CD4-positive, alpha-beta T cell (primary cell): Measurements from ENCODE around the gene TOP3B. TPM values are rescaled to one million over a fixed set of nuclear protein-coding genes. Genes with fewer than 3 reads are reported as not detected.

Source experiments
- ATAC-seq: fragments of 200-7000 bp; cut with Tn5 transposase; one replicate; pipeline ENCODE4 v1.10.0; 2022; ENCODE audit warnings: mild to moderate bottlenecking; ENCODE audit not compliant: poor library complexity
- CTCF ChIA-PET: fragments of 350-600 bp; sonication (Branson Sonifier 250); formaldehyde crosslinking; loops from one replicate; lab custom pipeline; 2021; ENCODE audit warnings: antibody characterized with exemption, inconsistent platforms; lab: Charles Lee
- POLR2A ChIA-PET: fragments of 350-600 bp; sonication (Branson Sonifier 250); formaldehyde crosslinking; loops from one replicate; lab custom pipeline; 2021; ENCODE audit warnings: antibody characterized with exemption, inconsistent platforms; lab: Charles Lee
- DNase-seq, 14 experiments: peaks; one replicate each; pipeline ENCODE4 v3.0.0-alpha.2; 2013 to 2020; ENCODE audit warnings: mixed read lengths in 2 of 14
- H3K27ac ChIP-seq, 2 donors: one replicate each; pipeline versions ENCODE4 v1.5.1 to v1.7.0; 2013; ENCODE audit warnings: low read length in 2 of 2, low read depth in 1 of 2, mild to moderate bottlenecking in 1 of 2
- H3K27me3 ChIP-seq, 2 experiments: 1 replicate in 1 of 2; 2 replicates in 1 of 2; pipeline versions ENCODE4 v1.6.1 to v1.7.0; 2013; ENCODE audit warnings: low read length in 2 of 2, control low read depth in 1 of 2, mild to moderate bottlenecking in 1 of 2, moderate library complexity in 1 of 2; ENCODE audit not compliant: insufficient read depth in 2 of 2, control insufficient read depth in 1 of 2
- H3K36me3 ChIP-seq: one replicate; pipeline ENCODE4 v1.6.1; 2013; ENCODE audit warnings: low read length, control low read depth; ENCODE audit not compliant: insufficient read depth
- H3K4me1 ChIP-seq: one replicate; pipeline ENCODE4 v1.6.1; 2013; ENCODE audit warnings: low read length, control low read depth; ENCODE audit not compliant: insufficient read depth
- H3K4me3 ChIP-seq: one replicate; pipeline ENCODE4 v1.5.1; 2013; ENCODE audit warnings: mild to moderate bottlenecking, low read length, moderate library complexity
- H3K9me3 ChIP-seq, 2 experiments: 1 replicate in 1 of 2; 2 replicates in 1 of 2; pipeline versions ENCODE4 v1.6.1 to v1.7.0; 2013; ENCODE audit warnings: low read length in 2 of 2, mild to moderate bottlenecking in 2 of 2, control low read depth in 1 of 2, moderate library complexity in 1 of 2; ENCODE audit not compliant: control insufficient read depth in 1 of 2, insufficient read depth in 1 of 2
- H3K27ac Mint-ChIP-seq: one replicate; pipeline ENCODE4 v1.8.0; 2020; ENCODE audit warnings: mixed read lengths
- H3K27me3 Mint-ChIP-seq: one replicate; pipeline ENCODE4 v1.8.0; 2021; ENCODE audit warnings: mixed read lengths
- H3K36me3 Mint-ChIP-seq: one replicate; pipeline ENCODE4 v1.8.0; 2021; ENCODE audit warnings: low read depth, mixed read lengths
- H3K4me1 Mint-ChIP-seq: one replicate; pipeline ENCODE4 v1.8.0; 2021; ENCODE audit warnings: low read depth, mixed read lengths
- H3K4me3 Mint-ChIP-seq: one replicate; pipeline ENCODE4 v1.8.0; 2020; ENCODE audit warnings: mild to moderate bottlenecking, mixed read lengths
- H3K9me3 Mint-ChIP-seq: one replicate; pipeline ENCODE4 v1.8.0; 2020; ENCODE audit warnings: mixed read lengths
- intact Hi-C, 2 experiments: fragments of 100-400 bp; cut with DNase I in 1 of 2; cut with micrococcal nuclease in 1 of 2; formaldehyde crosslinking; loops; one replicate each; pipeline versions ENCODE4 v1.15.1 to v1.9.0; 2023 to 2025; cut with DNase I, micrococcal nuclease
- total RNA-seq, 174 experiments: library from RNA in 2 of 174; stranded (reverse) in 2 of 174; gene quantifications; one replicate each; pipeline ENCODE4 v1.2.3 and lab custom pipeline; 2021 to 2026
- TF ChIP-seq, protein P1 (sequence below): fragments of 200-600 bp; IDR thresholded peaks from one replicate; pipeline ENCODE4 v1.8.0; 2022; ENCODE audit warnings: antibody characterized with exemption, mild to moderate bottlenecking

TOP3B gene
- total RNA-seq, 2 experiments from 2014 or later, result 60.2 to 62.8 TPM

GRCh38 chr22:22006596-22006990 lies 24.0 kb upstream of the TOP3B start:
- Histone ChIP-seq H3K27me3 (peaks cover 8 to 12% of the 10 kb centered on the region in 2 experiments), H3K9me3 (no peaks in the 10 kb centered on the region), H3K4me3 (no peak overlapping the region), H3K4me1 (no peaks in the 10 kb centered on the region), H3K36me3 (no peaks in the 10 kb centered on the region), H3K27ac (no peak overlapping the region)
- TF ChIP-seq, protein P1, sequence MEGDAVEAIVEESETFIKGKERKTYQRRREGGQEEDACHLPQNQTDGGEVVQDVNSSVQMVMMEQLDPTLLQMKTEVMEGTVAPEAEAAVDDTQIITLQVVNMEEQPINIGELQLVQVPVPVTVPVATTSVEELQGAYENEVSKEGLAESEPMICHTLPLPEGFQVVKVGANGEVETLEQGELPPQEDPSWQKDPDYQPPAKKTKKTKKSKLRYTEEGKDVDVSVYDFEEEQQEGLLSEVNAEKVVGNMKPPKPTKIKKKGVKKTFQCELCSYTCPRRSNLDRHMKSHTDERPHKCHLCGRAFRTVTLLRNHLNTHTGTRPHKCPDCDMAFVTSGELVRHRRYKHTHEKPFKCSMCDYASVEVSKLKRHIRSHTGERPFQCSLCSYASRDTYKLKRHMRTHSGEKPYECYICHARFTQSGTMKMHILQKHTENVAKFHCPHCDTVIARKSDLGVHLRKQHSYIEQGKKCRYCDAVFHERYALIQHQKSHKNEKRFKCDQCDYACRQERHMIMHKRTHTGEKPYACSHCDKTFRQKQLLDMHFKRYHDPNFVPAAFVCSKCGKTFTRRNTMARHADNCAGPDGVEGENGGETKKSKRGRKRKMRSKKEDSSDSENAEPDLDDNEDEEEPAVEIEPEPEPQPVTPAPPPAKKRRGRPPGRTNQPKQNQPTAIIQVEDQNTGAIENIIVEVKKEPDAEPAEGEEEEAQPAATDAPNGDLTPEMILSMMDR, result no peak
- POLR2A ChIA-PET, result no interaction called here
- no peak for DNase-seq
- Mint-ChIP-seq H3K27ac (no peak overlapping the region), H3K27me3 (peaks cover 34% of the 10 kb centered on the region), H3K36me3 (no peaks in the 10 kb centered on the region), H3K4me1 (no peaks in the 10 kb centered on the region), H3K9me3 (no peaks in the 10 kb centered on the region), H3K4me3 (no peak overlapping the region)
- intact Hi-C loops, result no loop called here
- CTCF ChIA-PET, result no interaction called here
- no peak for ATAC-seq

GRCh38 chr22:22005945-22006595 lies 23.5 kb upstream of the TOP3B start:
- H3K27ac ChIP-seq, result no peak overlapping the region
- H3K9me3 ChIP-seq, result no peaks in the 10 kb centered on the region
- Mint-ChIP-seq H3K27ac (no peak overlapping the region), H3K4me3 (no peak overlapping the region), H3K27me3 (peaks cover 38% of the 10 kb centered on the region), H3K36me3 (no peaks in the 10 kb centered on the region), H3K4me1 (no peaks in the 10 kb centered on the region), H3K9me3 (no peaks in the 10 kb centered on the region)
- intact Hi-C loops, result no loop called here
- H3K36me3 ChIP-seq, result no peaks in the 10 kb centered on the region
- ChIA-PET POLR2A (no interaction called here), CTCF (no interaction called here)
- DNase-seq (no peak), ATAC-seq (no peak)
- TF ChIP-seq, protein P1, result no peak
- no peaks in the 10 kb centered on the region for H3K4me1 ChIP-seq
- H3K27me3 ChIP-seq, result peaks cover 8 to 12% of the 10 kb centered on the region in 2 experiments
- H3K4me3 ChIP-seq, result no peak overlapping the region

GRCh38 chr22:22003233-22003632 lies 20.6 kb upstream of the TOP3B start:
- no peaks in the 10 kb centered on the region for H3K9me3 ChIP-seq
- no peaks in the 10 kb centered on the region for H3K9me3 Mint-ChIP-seq
- H3K4me1 Mint-ChIP-seq, result no peaks in the 10 kb centered on the region
- intact Hi-C loops, result no loop called here
- ATAC-seq, result no peak
- H3K36me3 Mint-ChIP-seq, result no peaks in the 10 kb centered on the region
- H3K27ac ChIP-seq, result no peak overlapping the region
- H3K27me3 Mint-ChIP-seq, result peaks cover 25% of the 10 kb centered on the region
- CTCF ChIA-PET, result no interaction called here
- no peak overlapping the region for H3K4me3 ChIP-seq
- no peak for DNase-seq
- H3K27ac Mint-ChIP-seq, result no peak overlapping the region
- H3K36me3 ChIP-seq, result no peaks in the 10 kb centered on the region
- H3K4me1 ChIP-seq, result no peaks in the 10 kb centered on the region
- TF ChIP-seq, protein P1, result no peak
- peaks cover 2 to 5% of the 10 kb centered on the region in 2 experiments for H3K27me3 ChIP-seq
- POLR2A ChIA-PET, result no interaction called here
- no peak overlapping the region for H3K4me3 Mint-ChIP-seq
